HFF-Myc (cell line): Measurements from ENCODE around the gene TFF2.

Experiments used
- DNase-seq: peaks from one replicate; pipeline ENCODE4 v3.0.0-alpha.2; 2011; ENCODE audit warnings: low read depth; ENCODE audit errors: extremely low read depth
- H3K4me3 ChIP-seq: replicated peaks from 2 replicates; pipeline ENCODE4 v1.5.1; 2011; ENCODE audit warnings: low read depth, mild to moderate bottlenecking, control low read depth, low read length
- CTCF ChIP-seq: IDR thresholded peaks from 2 replicates; pipeline ENCODE4 v1.5.1; 2012; ENCODE audit warnings: mild to moderate bottlenecking, low read depth, low read length, control low read depth; ENCODE audit errors: missing control alignments

Gene TFF2

GRCh38 chr21:42377951-42378340, 27.2 kb upstream of the TFF2 start:
- H3K4me3 ChIP-seq, result no peak overlapping the region
- no peak for TF ChIP-seq CTCF
- no peak for DNase-seq

DNA sequence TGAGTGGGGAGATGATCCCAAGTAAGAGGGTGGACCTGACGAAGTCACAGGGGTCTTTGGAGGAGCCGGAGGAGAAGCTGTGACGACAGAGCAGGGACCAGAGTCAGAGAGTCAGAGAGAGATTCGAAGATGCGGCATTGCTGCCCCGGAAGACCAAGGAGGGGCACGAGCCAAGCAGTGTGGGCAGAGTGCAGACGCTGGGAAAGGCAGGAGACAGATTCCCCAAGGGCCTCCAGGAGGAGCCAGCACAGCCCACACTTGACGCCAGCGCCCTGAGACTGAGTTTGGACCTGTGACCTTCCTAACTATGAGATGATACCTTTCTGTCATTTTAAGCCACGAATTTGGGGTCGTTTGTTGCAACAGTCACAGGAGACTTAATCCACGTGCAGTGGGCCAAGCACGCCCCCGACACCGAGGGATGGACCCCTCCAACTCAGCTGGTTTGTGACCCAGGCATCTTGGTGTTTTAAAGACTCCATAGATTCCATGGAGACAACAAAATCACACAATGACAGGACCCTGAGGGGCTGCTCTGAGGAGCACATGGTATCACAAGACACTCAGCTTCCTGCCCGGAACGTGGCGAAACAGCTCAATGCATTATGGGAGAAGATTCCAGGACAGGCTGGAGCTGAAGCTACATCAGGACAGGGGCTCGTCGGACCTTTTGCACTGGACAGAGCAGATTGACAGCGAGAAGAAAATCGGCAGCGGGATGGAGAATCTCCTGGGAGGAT, 26.6 kb upstream of the TFF2 start:
- DNase-seq, result no peak
- H3K4me3 ChIP-seq, result no peak overlapping the region
- no peak for TF ChIP-seq CTCF

DNA sequence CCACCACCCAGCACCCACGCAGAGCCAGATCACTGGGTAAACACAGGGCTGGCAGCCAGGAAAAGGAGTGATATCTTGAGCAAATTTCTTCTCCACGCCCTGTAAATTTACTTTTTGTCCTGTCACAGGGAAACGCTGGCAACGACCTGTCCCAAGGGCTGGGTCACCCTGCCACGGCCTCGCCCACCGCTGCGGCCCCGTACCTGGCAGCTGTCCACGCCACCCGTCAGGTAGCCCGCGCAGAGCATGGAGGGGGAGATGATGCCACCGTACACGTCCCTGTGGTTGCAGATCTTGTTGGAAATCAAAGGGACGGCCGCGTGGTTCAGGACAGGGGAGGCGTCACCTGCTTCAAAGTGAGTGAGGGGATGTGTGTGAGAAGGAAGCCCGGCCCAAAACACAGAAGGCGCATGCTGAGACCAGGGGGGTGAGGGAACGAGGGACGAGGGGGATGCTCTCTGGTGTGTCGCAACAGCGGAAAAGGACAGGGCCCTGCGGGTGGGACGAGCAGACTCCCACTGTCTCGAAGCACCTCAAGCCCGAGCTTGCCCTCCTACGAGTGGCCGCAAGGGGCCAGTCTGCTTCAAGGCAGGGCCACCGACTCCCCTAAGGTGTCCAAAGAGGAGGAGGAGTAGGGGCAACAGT, 25.7 kb upstream of the TFF2 start:
- H3K4me3 ChIP-seq, result no peak overlapping the region
- TF ChIP-seq CTCF, result no peak
- DNase-seq, result no peak

GRCh38 chr21:42375966-42376337, 25.2 kb upstream of the TFF2 start:
- DNase-seq, result no peak

GRCh38 chr21:42375506-42375905, 24.7 kb upstream of the TFF2 start:
- no peak overlapping the region for H3K4me3 ChIP-seq
- TF ChIP-seq CTCF, result no peak
- DNase-seq, result no peak

More at GRCh38 chr21:42375966-42376337, 25.2 kb upstream of the TFF2 start:
- H3K4me3 ChIP-seq, result no peak overlapping the region
- no peak for TF ChIP-seq CTCF

DNA sequence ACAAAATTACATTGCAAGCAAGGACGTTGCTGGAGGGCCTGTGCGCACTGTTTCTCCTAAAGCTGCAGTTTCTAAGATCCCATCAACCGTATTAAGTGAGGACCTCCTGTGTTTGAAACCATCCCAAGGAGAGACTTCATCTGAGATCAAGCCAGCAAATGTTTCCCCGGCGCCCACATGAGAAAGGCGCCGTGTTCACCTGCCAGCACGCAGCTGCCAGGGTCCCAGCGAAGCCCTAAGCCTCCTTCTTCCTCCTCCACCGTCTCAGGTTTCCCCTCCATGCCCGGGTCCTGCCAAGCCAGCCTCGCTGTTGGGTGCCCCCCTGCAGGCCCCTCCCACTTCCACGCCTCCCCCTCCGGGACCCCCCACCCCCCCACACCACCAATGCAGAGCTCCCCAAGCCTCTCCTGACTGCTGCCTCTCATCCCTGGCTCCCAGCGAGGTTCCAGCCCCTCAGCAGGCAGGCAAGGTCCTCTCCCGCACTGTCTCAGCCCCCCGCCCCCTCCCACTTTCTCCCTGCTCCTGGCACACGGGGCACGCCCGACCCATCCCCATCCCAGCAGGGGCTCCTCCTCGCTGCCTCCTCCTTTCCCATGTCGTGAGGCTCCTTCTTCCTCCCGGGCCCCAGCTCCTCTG, 24.2 kb upstream of the TFF2 start:
- TF ChIP-seq CTCF, result no peak
- no peak for DNase-seq
- no peak overlapping the region for H3K4me3 ChIP-seq
